MM.1S (cell line): ENCODE data around the gene ARL3.
"Not testable (repeated sequence)": the region's sequence is repeated elsewhere in the genome, so short reads cannot be mapped to it uniquely, and the experiment has no call there.

Experiments used
- DNase-seq: peaks from one replicate; pipeline ENCODE4 v3.0.0-alpha.2; 2015
- H2AFZ ChIP-seq: fragments of 300-600 bp; sonication (generic); 2 replicates; pipeline ENCODE4 v1.6.0; 2016; ENCODE audit warnings: antibody characterized with exemption, low read length
- H3F3A ChIP-seq: fragments of 300-600 bp; sonication (generic); 2 replicates; pipeline ENCODE4 v1.6.1; 2016; ENCODE audit warnings: mild to moderate bottlenecking, antibody characterized with exemption, low read length, moderate library complexity, mixed read lengths; ENCODE audit not compliant: insufficient read depth
- H3K27ac ChIP-seq: fragments of 300-600 bp; sonication (generic); 2 replicates; pipeline ENCODE4 v1.5.1; 2016; ENCODE audit warnings: mild to moderate bottlenecking, low read length
- H3K27me3 ChIP-seq: fragments of 300-600 bp; sonication (generic); replicated peaks from 2 replicates; pipeline ENCODE4 v1.6.0; 2016; ENCODE audit warnings: low read length; ENCODE audit not compliant: insufficient read depth
- H3K36me3 ChIP-seq: fragments of 300-600 bp; sonication (generic); replicated peaks from 2 replicates; pipeline ENCODE4 v1.6.1; 2016; ENCODE audit warnings: mild to moderate bottlenecking, low read length, mixed read lengths; ENCODE audit not compliant: insufficient read depth
- H3K4me1 ChIP-seq: fragments of 300-600 bp; sonication (generic); 2 replicates; pipeline ENCODE4 v1.6.1; 2016; ENCODE audit warnings: low read length, mixed read lengths
- H3K4me2 ChIP-seq: fragments of 300-600 bp; sonication (generic); 2 replicates; pipeline ENCODE4 v1.6.0; 2016; ENCODE audit warnings: low read depth, low read length
- H3K4me3 ChIP-seq: fragments of 300-600 bp; sonication (generic); 2 replicates; pipeline ENCODE4 v1.5.1; 2016; ENCODE audit warnings: low read length, mixed read lengths
- H3K79me2 ChIP-seq: fragments of 300-600 bp; sonication (generic); 2 replicates; pipeline ENCODE4 v1.6.1; 2016; ENCODE audit warnings: mixed run types, low read length, mixed read lengths
- H3K9ac ChIP-seq: fragments of 300-600 bp; sonication (generic); 2 replicates; pipeline ENCODE4 v1.6.1; 2016; ENCODE audit warnings: low read length, mixed read lengths
- H3K9me2 ChIP-seq: fragments of 300-600 bp; sonication (generic); replicated peaks from 2 replicates; pipeline ENCODE4 v1.6.1; 2016; ENCODE audit warnings: mild to moderate bottlenecking, low read length, mixed read lengths; ENCODE audit not compliant: insufficient read depth
- H3K9me3 ChIP-seq: fragments of 300-600 bp; sonication (generic); replicated peaks from 2 replicates; pipeline ENCODE4 v1.6.1; 2016; ENCODE audit warnings: mild to moderate bottlenecking, low read length, mixed read lengths; ENCODE audit not compliant: insufficient read depth
- H4K20me1 ChIP-seq: fragments of 300-600 bp; sonication (generic); 2 replicates; pipeline ENCODE4 v1.6.1; 2016; ENCODE audit warnings: mild to moderate bottlenecking, low read length, moderate library complexity, mixed read lengths; ENCODE audit not compliant: insufficient read depth
- CTCF ChIP-seq: fragments of 300-600 bp; sonication (generic); IDR thresholded peaks from 2 replicates; pipeline ENCODE4 v1.5.1; 2016; ENCODE audit warnings: antibody characterized with exemption, low read length, mixed read lengths
- EZH2 ChIP-seq: fragments of 300-600 bp; sonication (generic); optimal IDR thresholded peaks from 2 replicates; pipeline ENCODE3; 2017; ENCODE audit warnings: low read depth, mild to moderate bottlenecking, antibody characterized with exemption, low read length, mixed read lengths
- EZH2phosphoT487 ChIP-seq: fragments of 300-600 bp; sonication (generic); IDR thresholded peaks from 2 replicates; pipeline ENCODE4 v1.6.1; 2018; ENCODE audit warnings: antibody characterized with exemption, low read length

The ARL3 gene

GRCh38 chr10:102668326-102669107 is 45.7 kb downstream of the ARL3 start:
- H3K27ac ChIP-seq = no peak overlapping the region
- TF ChIP-seq EZH2phosphoT487 (no peak), EZH2 (no peak), CTCF (no peak)
- H4K20me1 ChIP-seq = no peaks in the 10 kb centered on the region
- no peaks in the 10 kb centered on the region for H3K36me3 ChIP-seq
- H3F3A ChIP-seq = no peaks in the 10 kb centered on the region
- no peaks in the 10 kb centered on the region for H3K79me2 ChIP-seq
- H3K27me3 ChIP-seq = no peaks in the 10 kb centered on the region
- H3K9me3 ChIP-seq = no peaks in the 10 kb centered on the region
- H3K4me3 ChIP-seq = no peak overlapping the region
- H3K9me2 ChIP-seq = no peaks in the 10 kb centered on the region
- no peak overlapping the region for H2AFZ ChIP-seq
- no peak overlapping the region for H3K9ac ChIP-seq
- no peak for DNase-seq
- H3K4me1 ChIP-seq = no peaks in the 10 kb centered on the region
- H3K4me2 ChIP-seq = no peak overlapping the region

- H3K9ac ChIP-seq, H4K20me1 ChIP-seq, H3K9me2 ChIP-seq, H3K79me2 ChIP-seq, H3K27ac ChIP-seq, H3K4me1 ChIP-seq, H3K27me3 ChIP-seq, H2AFZ ChIP-seq, H3F3A ChIP-seq, DNase-seq, H3K36me3 ChIP-seq, H3K4me3 ChIP-seq, H3K4me2 ChIP-seq, H3K9me3 ChIP-seq: not testable (repeated sequence)
Measured at GRCh38 chr10:102667411-102667810, 46.8 kb downstream of the ARL3 start.

- Histone ChIP-seq H3K27me3 (no peaks in the 10 kb centered on the region), H3K9ac (no peak overlapping the region), H3F3A (0 out of 2 replicates have a peak, but pooled peaks cover 3% of the 10 kb centered on the region), H3K79me2 (no peaks in the 10 kb centered on the region), H3K9me3 (no peaks in the 10 kb centered on the region), H3K36me3 (no peaks in the 10 kb centered on the region), H3K4me1 (peaks cover 7% of the 10 kb centered on the region), H3K9me2 (no peaks in the 10 kb centered on the region), H3K27ac (no peak overlapping the region), H3K4me2 (no peak overlapping the region), H4K20me1 (no peaks in the 10 kb centered on the region), H3K4me3 (no peak overlapping the region), H2AFZ (no peak overlapping the region)
- no peak for DNase-seq
- TF ChIP-seq EZH2phosphoT487 = no peak
- no peak for TF ChIP-seq CTCF
- no peak for TF ChIP-seq EZH2
Measured at GRCh38 chr10:102665904-102666509, 48.2 kb downstream of the ARL3 start.

- Histone ChIP-seq H2AFZ (peak overlapping the region; percentile 25; the same call in 1 of the 2 replicates), H3K27me3 (no peaks in the 10 kb centered on the region), H3K4me3 (peak overlapping the region; percentile 28), H3K36me3 (no peaks in the 10 kb centered on the region), H4K20me1 (no peaks in the 10 kb centered on the region), H3K79me2 (peaks cover under 1% of the 10 kb centered on the region; the same call in 1 of the 2 replicates), H3K9me3 (no peaks in the 10 kb centered on the region), H3K9ac (peak overlapping the region; percentile 53; the same call in 1 of the 2 replicates), H3K27ac (peak overlapping the region; percentile 78; the same call in 1 of the 2 replicates), H3F3A (peaks cover 26% of the 10 kb centered on the region), H3K9me2 (no peaks in the 10 kb centered on the region), H3K4me2 (peak overlapping the region; percentile 73), H3K4me1 (peaks cover 18% of the 10 kb centered on the region)
- DNase-seq = no peak
- TF ChIP-seq EZH2 = no peak
- TF ChIP-seq CTCF = no peak
- no peak for TF ChIP-seq EZH2phosphoT487
Measured at GRCh38 chr10:102661658-102662028, 52.6 kb downstream of the ARL3 start.
